Endothelial cell of umbilical vein (primary cell): ENCODE data around the gene CDC25C. TPM values are rescaled to one million over a fixed set of nuclear protein-coding genes. Genes with fewer than 3 reads are reported as not detected.

ENCODE experiments used
- BruUV-seq: library from RNA; stranded (reverse); fragments of 400-500 nt; replicated peaks from 2 replicates; lab custom pipeline; 2021; lab: Mats Ljungman, UMichigan
- CTCF ChIA-PET: fragments of 300-600, 350-600 bp; sonication (Branson Sonifier 250); formaldehyde crosslinking; loops from one replicate; lab custom pipeline; 2021; ENCODE audit warnings: antibody characterized with exemption, inconsistent platforms; lab: Charles Lee
- POLR2A ChIA-PET: fragments of 300-600, 350-600 bp; sonication (Branson Sonifier 250); formaldehyde crosslinking; loops from one replicate; lab custom pipeline; 2021; ENCODE audit warnings: antibody characterized with exemption, inconsistent platforms; lab: Charles Lee
- DNase-seq: peaks from one replicate; pipeline ENCODE4 v3.0.0-alpha.2; 2011; ENCODE audit warnings: low read depth, low spot score
- FAIRE-seq: peaks from 2 replicates; lab custom pipeline; 2011; peaks lifted over from hg19 to GRCh38; lab: Jason Lieb, UNC
- H2AFZ ChIP-seq: 2 replicates; pipeline ENCODE4 v1.6.0; 2012; ENCODE audit warnings: low read depth, low read length, control low read depth, inconsistent platforms
- H3K27ac ChIP-seq: 2 replicates; pipeline ENCODE4 v1.5.1; 2011; ENCODE audit warnings: low read depth, mild to moderate bottlenecking, control low read depth, low read length, moderate library complexity; ENCODE audit not compliant: insufficient read depth
- H3K27me3 ChIP-seq, 2 experiments: 2 replicates each; pipeline versions ENCODE4 v1.6.0 to v1.6.1; 2011; ENCODE audit warnings: low read length in 2 of 2, mixed read lengths in 1 of 2; ENCODE audit not compliant: control insufficient read depth in 2 of 2, insufficient read depth in 2 of 2
- H3K36me3 ChIP-seq, 2 experiments: 2 replicates in 1 of 2; 3 replicates in 1 of 2; pipeline ENCODE4 v1.5.1; 2011; ENCODE audit warnings: low read length in 2 of 2, mild to moderate bottlenecking in 1 of 2, moderate library complexity in 1 of 2; ENCODE audit not compliant: control insufficient read depth in 2 of 2, insufficient read depth in 2 of 2; ENCODE audit errors: extremely low read depth in 1 of 2
- H3K4me1 ChIP-seq: 3 replicates; pipeline ENCODE4 v1.5.1; 2011; ENCODE audit warnings: mild to moderate bottlenecking, low read length; ENCODE audit not compliant: control insufficient read depth, insufficient read depth; ENCODE audit errors: extremely low read depth
- H3K4me2 ChIP-seq: 2 replicates; pipeline ENCODE4 v1.6.1; 2011; ENCODE audit warnings: low read length, control low read depth, mixed read lengths; ENCODE audit not compliant: insufficient read depth
- H3K4me3 ChIP-seq, 3 experiments: fragments of 200-600 bp in 1 of 3; sonication (generic), shearing (Covaris generic) in 1 of 3; replicated peaks in 1 of 3; 2 replicates each; pipeline ENCODE4 v1.5.1; 2011 to 2016; ENCODE audit warnings: control low read depth in 3 of 3, low read length in 3 of 3, mild to moderate bottlenecking in 2 of 3, inconsistent platforms in 1 of 3, low read depth in 1 of 3, moderate library complexity in 1 of 3; ENCODE audit not compliant: insufficient read depth in 1 of 3
- H3K79me2 ChIP-seq: 2 replicates; pipeline ENCODE4 v1.6.0; 2012; ENCODE audit warnings: low read length, inconsistent platforms; ENCODE audit not compliant: control insufficient read depth, insufficient read depth
- H3K9ac ChIP-seq: replicated peaks from 2 replicates; pipeline ENCODE3; 2011; ENCODE audit warnings: low read length, control low read depth; ENCODE audit not compliant: insufficient read depth; ENCODE audit errors: extremely low read depth
- H3K9me1 ChIP-seq: replicated peaks from 3 replicates; pipeline ENCODE4 v1.6.0; 2011; ENCODE audit warnings: mild to moderate bottlenecking, low read length; ENCODE audit not compliant: control insufficient read depth, insufficient read depth; ENCODE audit errors: extremely low read depth
- H3K9me3 ChIP-seq: replicated peaks from 2 replicates; pipeline ENCODE4 v1.5.1; 2012; ENCODE audit warnings: low read length, inconsistent platforms; ENCODE audit not compliant: control insufficient read depth, insufficient read depth
- H4K20me1 ChIP-seq: replicated peaks from 2 replicates; pipeline ENCODE3; 2011; ENCODE audit warnings: mild to moderate bottlenecking, low read length; ENCODE audit not compliant: control insufficient read depth, insufficient read depth; ENCODE audit errors: extremely low read depth
- CTCF ChIP-seq, 2 donors: IDR thresholded peaks; 1 replicate in 1 of 2; 2 replicates in 1 of 2; pipeline ENCODE4 v1.5.1; 2011; ENCODE audit warnings: low read length in 2 of 2, mild to moderate bottlenecking in 2 of 2, moderate library complexity in 2 of 2, control low read depth in 1 of 2, inconsistent platforms in 1 of 2, low read depth in 1 of 2; ENCODE audit not compliant: insufficient read depth in 1 of 2; ENCODE audit errors: extremely low read depth in 1 of 2
- EZH2 ChIP-seq: IDR thresholded peaks from 2 replicates; pipeline ENCODE4 v1.6.1; 2012; ENCODE audit warnings: borderline replicate concordance, low read depth, mild to moderate bottlenecking, moderate library complexity, low read length, inconsistent platforms; ENCODE audit not compliant: severe bottlenecking
- GATA2 ChIP-seq: IDR thresholded peaks from 2 replicates; pipeline ENCODE4 v1.7.0; 2011; ENCODE audit warnings: low read depth, mild to moderate bottlenecking, moderate library complexity, mixed read lengths, low read length; ENCODE audit not compliant: insufficient read length, insufficient read depth
- JUN ChIP-seq: IDR thresholded peaks from 2 replicates; pipeline ENCODE4 v1.6.1; 2011; ENCODE audit warnings: borderline replicate concordance, low read depth; ENCODE audit not compliant: insufficient read length, insufficient read depth
- MAX ChIP-seq: IDR thresholded peaks from 2 replicates; pipeline ENCODE4 v1.6.1; 2011; ENCODE audit not compliant: insufficient read depth, insufficient read length
- MYC ChIP-seq: IDR thresholded peaks from one replicate; pipeline ENCODE4 v1.6.1; 2011; ENCODE audit warnings: mild to moderate bottlenecking, low read depth, low read length
- dilution Hi-C: fragments of 300-500 bp; cut with MboI; formaldehyde crosslinking; loops from one replicate; pipeline ENCODE4 v1.15.0; 2019; ENCODE audit warnings: low sequenced_read_pairs; ENCODE audit not compliant: extremely low pct_ligation_motif_present
- intact Hi-C: fragments of 100-400 bp; cut with micrococcal nuclease; formaldehyde crosslinking; loops from one replicate; pipeline ENCODE4 v1.10.0; 2022
- polyA plus RNA-seq, 4 experiments: library from polyadenylated mRNA; depleted of rRNA in 3 of 4; stranded (reverse) in 3 of 4; unstranded in 1 of 4; fragments of >200 nt; gene quantifications; 2 replicates each; pipeline versions ENCODE4 v1.2.1 to v1.2.3, GENCODE V29; 2011 to 2012; ENCODE audit warnings: missing spikeins in 1 of 4
- total RNA-seq: library from RNA; stranded (reverse); gene quantifications from 2 replicates; pipeline ENCODE4 v1.2.3, GENCODE V29; 2021

CDC25C gene
- total and polyA plus RNA-seq, 2 donors (not counting 3 experiments of a cell fraction or from before 2014, with no cell fraction given), result 8.1 to 13.6 TPM

GRCh38 chr5:138354387-138354786 lies 22.8 kb upstream of the CDC25C start:
- ChIA-PET CTCF (interaction anchor here (1.5 to 5.7 kb wide), 8 partner anchors 12 to 131 kb away, joined by 3 to 71 read pairs (median 22); partner anchors contain the start of genes CDC25C and FAM53C), POLR2A (interaction anchor here (4.4 kb wide), 1 partner anchor 15 kb away, joined by 58 read pairs; the partner anchor contains the start of gene FAM53C)
- Histone ChIP-seq H3K9me1 (no peaks in the 10 kb centered on the region), H4K20me1 (no peaks in the 10 kb centered on the region), H3K9ac (no peak overlapping the region), H3K27ac (no peak overlapping the region), H3K36me3 (no peaks in the 10 kb centered on the region), H3K79me2 (peaks cover 56% of the 10 kb centered on the region), H3K27me3 (no peaks in the 10 kb centered on the region), H3K4me3 (peak overlapping the region in 2 of 3 experiments; percentile 58 to 95), H2AFZ (no peak overlapping the region), H3K4me2 (peak overlapping the region; percentile 93), H3K4me1 (peaks cover 14% of the 10 kb centered on the region), H3K9me3 (no peaks in the 10 kb centered on the region)
- FAIRE-seq (peak; percentile 18), DNase-seq (no peak)
- dilution Hi-C loops (no loop called here), intact Hi-C loops (loop anchor here (5.0 kb wide), 3 partner anchors 132 to 678 kb away; no protein-coding TSS in a partner anchor)
- TF ChIP-seq EZH2, result no peak
- TF ChIP-seq GATA2, result no peak
- no peak for TF ChIP-seq CTCF (IDR thresholded peaks at IDR 0.05; ENCODE audit: extremely low read depth in 1 of 2, insufficient read depth in 1 of 2, low read depth in 1 of 2, low read length in 2 of 2)
- no peak for TF ChIP-seq MAX
- no peak for TF ChIP-seq MYC
- no peak for TF ChIP-seq JUN
- no TSS peak for BruUV-seq
